Heart right ventricle (tissue), 16 donors: ENCODE data around the gene POLR2E. TPM values are rescaled to one million over a fixed set of nuclear protein-coding genes. Genes with fewer than 3 reads are reported as not detected.

Experiments
- ATAC-seq, 8 donors: fragments of 200-7000 bp; cut with Tn5 transposase; one replicate each; pipeline ENCODE4 v1.9.1; 2020; ENCODE audit warnings: mild to moderate bottlenecking in 8 of 8, moderate library complexity in 8 of 8, moderate number of reproducible peaks in 1 of 8
- DNase-seq, 2 donors: peaks; one replicate each; pipeline ENCODE4 v3.0.0-alpha.2; 2020
- H3K27ac ChIP-seq, 10 donors: fragments of 200-600 bp; sonication (generic) in 2 of 10; one replicate each; pipeline versions ENCODE4 v1.5.0 to v1.8.0; 2020 to 2022; ENCODE audit warnings: mild to moderate bottlenecking in 3 of 10
- H3K27me3 ChIP-seq, 7 donors: fragments of 200-600 bp; one replicate each; pipeline ENCODE4 v1.8.0; 2021 to 2022; ENCODE audit warnings: mild to moderate bottlenecking in 2 of 7
- H3K36me3 ChIP-seq, 9 donors: fragments of 200-600 bp; sonication (generic) in 1 of 9; one replicate each; pipeline versions ENCODE4 v1.5.0 to v1.8.0; 2020 to 2022; ENCODE audit warnings: mild to moderate bottlenecking in 2 of 9
- H3K4me1 ChIP-seq, 9 donors: fragments of 200-600 bp; sonication (generic) in 1 of 9; one replicate each; pipeline versions ENCODE4 v1.5.0 to v1.8.0; 2020 to 2022; ENCODE audit warnings: mild to moderate bottlenecking in 4 of 9
- H3K4me3 ChIP-seq, 10 donors: fragments of 200-600 bp; sonication (generic) in 2 of 10; one replicate each; pipeline versions ENCODE4 v1.5.0 to v1.8.0; 2020 to 2022; ENCODE audit warnings: mild to moderate bottlenecking in 7 of 10, moderate library complexity in 2 of 10
- H3K9me3 ChIP-seq, 11 donors: fragments of 200-600 bp in 10 of 11; sonication (generic) in 2 of 11; one replicate each; pipeline versions ENCODE4 v1.5.0 to v1.8.0; 2013 to 2022; ENCODE audit warnings: mild to moderate bottlenecking in 2 of 11, control low read depth in 1 of 11, moderate library complexity in 1 of 11
- WGBS, 2 donors: extraction: QIAGEN DNeasy Blood & Tissue Kit; methylation state at CpG; one replicate each; pipeline ENCODE4 v1.1.7; 2013; ENCODE audit warnings: inconsistent platforms in 1 of 2; 5-methylcytosine and 5-hydroxymethylcytosine counted together
- intact Hi-C, 10 donors: fragments of 100-400 bp; cut with DNase I; formaldehyde crosslinking; loops; one replicate each; pipeline versions ENCODE4 v1.11.1 to v1.14.2; 2022
- polyA plus RNA-seq, 2 donors: library from polyadenylated mRNA; stranded (reverse); fragments of 200-250 nt; gene quantifications; one replicate each; pipeline ENCODE4 v1.2.3, GENCODE V29; 2013
- total RNA-seq, 10 donors: library from RNA; stranded (reverse); fragmentation: NEBNext Ultra II Directional in 3 of 10; extraction: Animal tissue kit (Norgen Biotek cat#: 25700) in 3 of 10; gene quantifications; one replicate each; pipeline versions ENCODE4 v1.2.1 to v1.2.4, GENCODE V29; 2021 to 2023
- TF ChIP-seq, protein P1 (sequence below), 9 donors: fragments of 200-600 bp; sonication (generic) in 2 of 9; IDR thresholded peaks; one replicate each; pipeline versions ENCODE4 v1.5.0 to v1.8.0; 2021 to 2022; ENCODE audit warnings: antibody characterized with exemption in 9 of 9, mild to moderate bottlenecking in 5 of 9, moderate library complexity in 1 of 9
- donor health status: Arrhythmogenic right ventricular cardiomyopathy.
- donor health status: ischemic (EF 13 %, LVEDD 7.1; RV severe dilation, severe dysfunction).
- donor health status: healthy with polysubstance abuse.
- donor health status: DM: no; HTN: yes; CAD: no.
- donor health status: DM: no; HTN: no; CAD: no.
- donor health status: ischemic (EF 25% LVEDD 6.9; RV normal size, moderate dysfunction).
- donor health status: ischemic (EF 25% LVEDD 5.7; RV mildly dilated, moderate dysfunction).
- donor health status: healthy.
- donor health status: DM: yes; HTN: yes; CAD: no.
- donor health status: Ischemic cardiomyopathy.
- donor health status: ischemic (EF 35%, LVEDD 5.7; RV mildly dilated, moderate dysfunction).
- donor health status: nonischemic (EF 11% LVEDD 7.7; RV severe dilation, severe dysfunction).
- donor health status: DM: yes; HTN: yes; CAD: no.
- donor health status: PGD.
- donor health status: ischemic (EF 29% LVEDD 5.4; RV normal size, mild dysfunction).
- donor health status: nonischemic (EF 23%, LVEDD 6.1; RV moderate dilation, normal function).

POLR2E gene
- total and polyA plus RNA-seq, 12 donors = 111 to 215 (median 134) TPM

GRCh38 chr19:1037621-1038064 is 57.5 kb downstream of the POLR2E start:
- peaks cover 5 to 56% (median 29%) of the 10 kb centered on the region in 9 donors for H3K4me1 ChIP-seq
- no peaks in the 10 kb centered on the region for H3K9me3 ChIP-seq
- H3K36me3 ChIP-seq = peaks cover 0 to 40% (median 3%) of the 10 kb centered on the region in 9 donors
- no peaks in the 10 kb centered on the region for H3K27me3 ChIP-seq
- H3K27ac ChIP-seq = peak overlapping the region in 8 of 10 donors; percentile 4 to 92 (median 43)
- TF ChIP-seq, protein P1, sequence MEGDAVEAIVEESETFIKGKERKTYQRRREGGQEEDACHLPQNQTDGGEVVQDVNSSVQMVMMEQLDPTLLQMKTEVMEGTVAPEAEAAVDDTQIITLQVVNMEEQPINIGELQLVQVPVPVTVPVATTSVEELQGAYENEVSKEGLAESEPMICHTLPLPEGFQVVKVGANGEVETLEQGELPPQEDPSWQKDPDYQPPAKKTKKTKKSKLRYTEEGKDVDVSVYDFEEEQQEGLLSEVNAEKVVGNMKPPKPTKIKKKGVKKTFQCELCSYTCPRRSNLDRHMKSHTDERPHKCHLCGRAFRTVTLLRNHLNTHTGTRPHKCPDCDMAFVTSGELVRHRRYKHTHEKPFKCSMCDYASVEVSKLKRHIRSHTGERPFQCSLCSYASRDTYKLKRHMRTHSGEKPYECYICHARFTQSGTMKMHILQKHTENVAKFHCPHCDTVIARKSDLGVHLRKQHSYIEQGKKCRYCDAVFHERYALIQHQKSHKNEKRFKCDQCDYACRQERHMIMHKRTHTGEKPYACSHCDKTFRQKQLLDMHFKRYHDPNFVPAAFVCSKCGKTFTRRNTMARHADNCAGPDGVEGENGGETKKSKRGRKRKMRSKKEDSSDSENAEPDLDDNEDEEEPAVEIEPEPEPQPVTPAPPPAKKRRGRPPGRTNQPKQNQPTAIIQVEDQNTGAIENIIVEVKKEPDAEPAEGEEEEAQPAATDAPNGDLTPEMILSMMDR (IDR thresholded peaks at IDR 0.05) = no peak
- WGBS, 2 donors = 74 to 80% methylated on average over 22 of the region's 22 CpGs
- peak overlapping the region in 1 of 10 donors; percentile 29 for H3K4me3 ChIP-seq
- intact Hi-C loops = loop anchor here in 1 of 10 donors (10.0 kb wide), 1 partner anchor 57 kb away; the partner anchor contains the start of gene POLR2E
- DNase-seq (no peak), ATAC-seq (no peak)

Other genes with a start within 250 kb of the POLR2E start
- gene ELANE, start 243.1 kb downstream of the POLR2E start, total RNA-seq = 1 to 10 TPM in 3 of 10 donors, under 1 TPM in 4, not detected in 3; 0.26 to 2.8 (median 0.76) TPM
- 1 to 10 TPM; 3.0 to 5.4 TPM for gene ELANE, start 243.1 kb downstream of the POLR2E start, polyA plus RNA-seq
- gene CFD, start 235.7 kb downstream of the POLR2E start, total RNA-seq = 100 to 1,000 TPM in 4 of 10 donors, 10 to 100 TPM in 6; 21.1 to 326 (median 72.5) TPM
- 100 to 1,000 TPM; 567 to 583 TPM for gene CFD, start 235.7 kb downstream of the POLR2E start, polyA plus RNA-seq
- gene MED16, start 202.2 kb downstream of the POLR2E start, total RNA-seq = 10 to 100 TPM; 17.6 to 37.4 (median 26.2) TPM
- 10 to 100 TPM; 31.0 to 42.9 TPM for gene MED16, start 202.2 kb downstream of the POLR2E start, polyA plus RNA-seq
- gene RNU6-9, start 201.9 kb downstream of the POLR2E start, total RNA-seq = not detected
- gene RNU6-9, start 201.9 kb downstream of the POLR2E start, polyA plus RNA-seq = not detected
- gene R3HDM4, start 182.2 kb downstream of the POLR2E start, total RNA-seq = 10 to 100 TPM; 16.3 to 30.6 (median 19.9) TPM
- 10 to 100 TPM; 34.5 to 49.8 TPM for gene R3HDM4, start 182.2 kb downstream of the POLR2E start, polyA plus RNA-seq
- gene KISS1R, start 178.0 kb downstream of the POLR2E start, total RNA-seq = not detected
- gene KISS1R, start 178.0 kb downstream of the POLR2E start, polyA plus RNA-seq = not detected
- 10 to 100 TPM in 1 of 10 donors, 1 to 10 TPM in 9; 3.0 to 11.7 (median 5.3) TPM for gene ARID3A, start 169.3 kb downstream of the POLR2E start, total RNA-seq
- 1 to 10 TPM; 3.7 to 4.2 TPM for gene ARID3A, start 169.3 kb downstream of the POLR2E start, polyA plus RNA-seq
- gene WDR18, start 111.0 kb downstream of the POLR2E start, total RNA-seq = 10 to 100 TPM; 17.3 to 25.0 (median 20.3) TPM
- gene WDR18, start 111.0 kb downstream of the POLR2E start, polyA plus RNA-seq = 10 to 100 TPM; 44.0 to 66.4 TPM
- gene GRIN3B, start 95.0 kb downstream of the POLR2E start, total RNA-seq = under 1 TPM in 3 of 10 donors, not detected in 7; 0.08 to 0.10 (median 0.09) TPM
- gene GRIN3B, start 95.0 kb downstream of the POLR2E start, polyA plus RNA-seq = under 1 TPM in 1 of 2 donors, not detected in 1; 0.01 TPM
- gene TMEM259, start 74.3 kb downstream of the POLR2E start, total RNA-seq = 100 to 1,000 TPM in 8 of 10 donors, 10 to 100 TPM in 2; 94.3 to 141 (median 111) TPM
- 100 to 1,000 TPM; 144 to 289 TPM for gene TMEM259, start 74.3 kb downstream of the POLR2E start, polyA plus RNA-seq
- gene RNU6-2, start 73.9 kb downstream of the POLR2E start, total RNA-seq = not detected
- not detected for gene RNU6-2, start 73.9 kb downstream of the POLR2E start, polyA plus RNA-seq
- 100 to 1,000 TPM in 2 of 10 donors, 10 to 100 TPM in 8; 33.0 to 117 (median 63.5) TPM for gene CNN2, start 68.8 kb downstream of the POLR2E start, total RNA-seq
- gene CNN2, start 68.8 kb downstream of the POLR2E start, polyA plus RNA-seq = 10 to 100 TPM; 49.0 to 61.2 TPM
- 10 to 100 TPM in 1 of 10 donors, 1 to 10 TPM in 9; 4.3 to 18.1 (median 5.6) TPM for gene ABCA7, start 55.3 kb downstream of the POLR2E start, total RNA-seq
- gene ABCA7, start 55.3 kb downstream of the POLR2E start, polyA plus RNA-seq = 10 to 100 TPM in 1 of 2 donors, 1 to 10 TPM in 1; 2.7 to 23.4 TPM
- 10 to 100 TPM in 1 of 10 donors, 1 to 10 TPM in 9; 1.9 to 27.4 (median 4.1) TPM for gene ARHGAP45, start 28.2 kb downstream of the POLR2E start, total RNA-seq
- 1 to 10 TPM; 4.4 to 8.6 TPM for gene ARHGAP45, start 28.2 kb downstream of the POLR2E start, polyA plus RNA-seq
- gene GPX4, start 8.6 kb upstream of the POLR2E start, total RNA-seq = 100 to 1,000 TPM; 244 to 405 (median 299) TPM
- 100 to 1,000 TPM; 461 to 487 TPM for gene GPX4, start 8.6 kb upstream of the POLR2E start, polyA plus RNA-seq
- 10 to 100 TPM; 12.6 to 61.3 (median 16.1) TPM for gene SBNO2, start 78.9 kb upstream of the POLR2E start, total RNA-seq
- 10 to 100 TPM; 12.6 to 18.7 TPM for gene SBNO2, start 78.9 kb upstream of the POLR2E start, polyA plus RNA-seq
- 10 to 100 TPM; 43.7 to 71.6 (median 46.6) TPM for gene STK11, start 110.4 kb upstream of the POLR2E start, total RNA-seq
- 10 to 100 TPM; 41.1 to 70.4 TPM for gene STK11, start 110.4 kb upstream of the POLR2E start, polyA plus RNA-seq
- gene CBARP, start 142.6 kb upstream of the POLR2E start, total RNA-seq = 1 to 10 TPM in 9 of 10 donors, under 1 TPM in 1; 0.96 to 2.2 (median 1.4) TPM
- 1 to 10 TPM in 1 of 2 donors, under 1 TPM in 1; 0.73 to 1.3 TPM for gene CBARP, start 142.6 kb upstream of the POLR2E start, polyA plus RNA-seq
- gene ATP5F1D, start 146.4 kb upstream of the POLR2E start, total RNA-seq = 100 to 1,000 TPM; 491 to 770 (median 553) TPM
- 1,000 to 10,000 TPM in 1 of 2 donors, 100 to 1,000 TPM in 1; 821 to 2,879 TPM for gene ATP5F1D, start 146.4 kb upstream of the POLR2E start, polyA plus RNA-seq
- 100 to 1,000 TPM in 2 of 10 donors, 10 to 100 TPM in 8; 45.9 to 236 (median 68.5) TPM for gene MIDN, start 153.2 kb upstream of the POLR2E start, total RNA-seq
- 10 to 100 TPM; 22.7 to 48.6 TPM for gene MIDN, start 153.2 kb upstream of the POLR2E start, polyA plus RNA-seq
- gene CIRBP, start 174.0 kb upstream of the POLR2E start, total RNA-seq = 100 to 1,000 TPM; 227 to 356 (median 280) TPM
- 100 to 1,000 TPM; 180 to 344 TPM for gene CIRBP, start 174.0 kb upstream of the POLR2E start, polyA plus RNA-seq
- gene FAM174C, start 180.2 kb upstream of the POLR2E start, total RNA-seq = 10 to 100 TPM in 7 of 10 donors, 1 to 10 TPM in 3; 8.2 to 19.0 (median 12.7) TPM
- 10 to 100 TPM; 40.2 to 70.2 TPM for gene FAM174C, start 180.2 kb upstream of the POLR2E start, polyA plus RNA-seq
- under 1 TPM in 1 of 10 donors, not detected in 9; 0.45 TPM for gene EFNA2, start 190.5 kb upstream of the POLR2E start, total RNA-seq
- under 1 TPM in 1 of 2 donors, not detected in 1; 0.04 TPM for gene EFNA2, start 190.5 kb upstream of the POLR2E start, polyA plus RNA-seq